Hepatocyte (in vitro differentiated cells): Measurements from ENCODE around the gene MTR.

Experiments
- CTCF ChIP-seq: fragments of 200-600 bp; sonication (generic); IDR thresholded peaks from 2 replicates; pipeline ENCODE4 v1.5.1; 2016; ENCODE audit warnings: antibody characterized with exemption, mild to moderate bottlenecking; ENCODE audit not compliant: poor library complexity
- EZH2 ChIP-seq: fragments of 200-600 bp; sonication (generic); IDR thresholded peaks from 2 replicates; pipeline ENCODE4 v1.6.1; 2016; ENCODE audit warnings: antibody characterized with exemption, mild to moderate bottlenecking, borderline replicate concordance
- EZH2phosphoT487 ChIP-seq: fragments of 200-600 bp; sonication (generic); IDR thresholded peaks from one replicate; pipeline ENCODE4 v1.6.1; 2018; ENCODE audit warnings: antibody characterized with exemption, mild to moderate bottlenecking, low read depth, moderate library complexity; ENCODE audit not compliant: unreplicated experiment, severe bottlenecking

GRCh38 chr1:236904892-236905741 lies 110.0 kb downstream of the MTR start:
- TF ChIP-seq CTCF (no peak), EZH2 (no peak), EZH2phosphoT487 (no peak)
